ENCODE results near the gene SWAP70. TPM values are rescaled to one million over a fixed set of nuclear protein-coding genes. Genes with fewer than 3 reads are reported as not detected.
A peak's percentile ranks its signal among the peaks of the same experiment; 100 is the strongest.

The SWAP70 gene
- total and polyA plus RNA-seq, 2 experiments from 2014 or later, result 30.3 to 33.3 TPM

DNA sequence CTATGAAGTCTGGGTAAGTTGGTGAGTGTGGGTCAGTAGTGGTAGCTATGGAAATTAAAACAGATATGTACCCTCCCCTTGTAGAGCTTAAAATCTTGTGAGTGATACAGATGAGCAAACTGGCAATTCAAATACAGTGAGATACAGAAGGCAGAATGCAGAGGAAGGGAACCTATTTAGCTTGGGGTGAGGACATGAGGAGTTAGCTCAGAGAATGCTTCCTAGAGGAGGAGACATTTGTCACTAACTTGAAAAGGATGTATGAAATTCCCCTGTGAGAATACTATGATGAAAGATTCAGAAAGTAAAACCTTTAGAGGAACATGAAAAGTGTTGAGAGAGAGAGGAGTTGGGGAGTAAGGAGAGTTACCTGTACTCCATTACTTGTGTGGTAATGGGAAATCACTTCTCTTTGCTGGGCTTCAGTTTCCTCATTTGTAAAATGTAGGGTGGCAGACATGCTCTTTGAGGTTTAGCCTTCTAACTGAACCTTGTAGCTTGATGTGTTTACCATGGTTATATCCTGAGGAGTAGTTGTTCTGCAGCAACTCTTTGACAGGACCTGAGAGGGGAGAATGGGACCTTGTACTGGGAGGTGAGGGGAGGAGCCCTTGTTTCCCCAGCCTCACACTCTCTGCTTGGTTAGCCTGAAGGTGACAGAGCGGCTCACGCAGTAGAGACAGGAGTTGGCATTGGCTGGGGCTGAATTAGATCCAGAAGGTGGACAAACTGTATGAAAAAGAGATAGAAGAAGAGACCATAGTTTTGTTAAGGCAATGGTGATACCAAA lies 17.9 kb downstream of the SWAP70 start:
- ATAC-seq (peak; percentile 63), DNase-seq (ENCODE audit: low spot score) (no peak)
- Histone ChIP-seq H3K4me2 (no peak overlapping the region), H3K4me3 (no peak overlapping the region), H4K20me1 (replicated peaks; ENCODE audit: insufficient read depth) (peaks cover 17% of the 10 kb centered on the region), H3K27ac (ENCODE audit: low read depth) (no peak overlapping the region), H2AFZ (no peak overlapping the region), H3K36me3 (ENCODE audit: insufficient read depth) (no peaks in the 10 kb centered on the region), H3F3A (replicated peaks; ENCODE audit: low read depth) (no peaks in the 10 kb centered on the region), H3K27me3 (ENCODE audit: insufficient read depth) (no peaks in the 10 kb centered on the region), H3K4me1 (ENCODE audit: insufficient read depth) (peaks cover 50% of the 10 kb centered on the region), H3K9me2 (ENCODE audit: insufficient read depth) (no peaks in the 10 kb centered on the region; the same call in 1 of the 2 replicates), H3K79me2 (replicated peaks; ENCODE audit: insufficient read depth) (peaks cover 95% of the 10 kb centered on the region)
- no peaks in the 10 kb centered on the region for H3K9me3 Mint-ChIP-seq
- H3K27ac Mint-ChIP-seq, result no peak overlapping the region
- TF ChIP-seq STAT1 (IDR thresholded peaks at IDR 0.05; ENCODE audit: unreplicated experiment), result no peak
- H3K36me3 Mint-ChIP-seq (ENCODE audit: low read depth), result no peaks in the 10 kb centered on the region
- no peak overlapping the region for H3K4me3 Mint-ChIP-seq
- H3K4me1 Mint-ChIP-seq, result peaks cover 30% of the 10 kb centered on the region
- no peaks in the 10 kb centered on the region for H3K27me3 Mint-ChIP-seq (ENCODE audit: insufficient read depth, low read depth, poor library complexity)

- H2AFZ ChIP-seq, result no peak overlapping the region
- H4K20me1 ChIP-seq (replicated peaks; ENCODE audit: insufficient read depth), result peaks cover 13% of the 10 kb centered on the region; the same call in 1 of the 2 replicates
- Mint-ChIP-seq H3K27ac (no peak overlapping the region), H3K9me3 (no peaks in the 10 kb centered on the region), H3K4me1 (peaks cover 20% of the 10 kb centered on the region), H3K27me3 (ENCODE audit: insufficient read depth, low read depth, poor library complexity) (no peaks in the 10 kb centered on the region), H3K4me3 (no peak overlapping the region), H3K36me3 (ENCODE audit: low read depth) (no peaks in the 10 kb centered on the region)
- H3K27me3 ChIP-seq (ENCODE audit: insufficient read depth), result no peaks in the 10 kb centered on the region
- peaks cover 82% of the 10 kb centered on the region for H3K79me2 ChIP-seq (replicated peaks; ENCODE audit: insufficient read depth)
- H3K36me3 ChIP-seq (ENCODE audit: insufficient read depth), result no peaks in the 10 kb centered on the region
- H3K27ac ChIP-seq (ENCODE audit: low read depth), result peak overlapping the region; percentile 43; the same call in 1 of the 2 replicates
- no peaks in the 10 kb centered on the region; the same call in 1 of the 2 replicates for H3F3A ChIP-seq (replicated peaks; ENCODE audit: low read depth)
- ATAC-seq (no peak), DNase-seq (ENCODE audit: low spot score) (no peak)
- no peak overlapping the region for H3K4me3 ChIP-seq
- no peak overlapping the region for H3K4me2 ChIP-seq
- peaks cover 41% of the 10 kb centered on the region for H3K4me1 ChIP-seq (ENCODE audit: insufficient read depth)
- no peaks in the 10 kb centered on the region; the same call in 1 of the 2 replicates for H3K9me2 ChIP-seq (ENCODE audit: insufficient read depth)
- TF ChIP-seq EZH2 (IDR thresholded peaks at IDR 0.05; ENCODE audit: low read depth, unreplicated experiment) (no peak), STAT1 (IDR thresholded peaks at IDR 0.05; ENCODE audit: unreplicated experiment) (no peak), ZNF114 (CRISPR knock-in tag; IDR thresholded peaks at IDR 0.05) (no peak), POLR2AphosphoS5 (IDR thresholded peaks at IDR 0.05; ENCODE audit: low read depth) (no peak), ZNF331 (CRISPR knock-in tag; IDR thresholded peaks at IDR 0.05; ENCODE audit: low read depth) (no peak), CREB1 (CRISPR knock-in tag; IDR thresholded peaks at IDR 0.05; ENCODE audit: low read depth) (no peak), NANOG (IDR thresholded peaks at IDR 0.05; ENCODE audit: borderline replicate concordance) (no peak), EZH2phosphoT487 (IDR thresholded peaks at IDR 0.05; ENCODE audit: unreplicated experiment) (no peak)
- TF ChIP-seq, protein P1, sequence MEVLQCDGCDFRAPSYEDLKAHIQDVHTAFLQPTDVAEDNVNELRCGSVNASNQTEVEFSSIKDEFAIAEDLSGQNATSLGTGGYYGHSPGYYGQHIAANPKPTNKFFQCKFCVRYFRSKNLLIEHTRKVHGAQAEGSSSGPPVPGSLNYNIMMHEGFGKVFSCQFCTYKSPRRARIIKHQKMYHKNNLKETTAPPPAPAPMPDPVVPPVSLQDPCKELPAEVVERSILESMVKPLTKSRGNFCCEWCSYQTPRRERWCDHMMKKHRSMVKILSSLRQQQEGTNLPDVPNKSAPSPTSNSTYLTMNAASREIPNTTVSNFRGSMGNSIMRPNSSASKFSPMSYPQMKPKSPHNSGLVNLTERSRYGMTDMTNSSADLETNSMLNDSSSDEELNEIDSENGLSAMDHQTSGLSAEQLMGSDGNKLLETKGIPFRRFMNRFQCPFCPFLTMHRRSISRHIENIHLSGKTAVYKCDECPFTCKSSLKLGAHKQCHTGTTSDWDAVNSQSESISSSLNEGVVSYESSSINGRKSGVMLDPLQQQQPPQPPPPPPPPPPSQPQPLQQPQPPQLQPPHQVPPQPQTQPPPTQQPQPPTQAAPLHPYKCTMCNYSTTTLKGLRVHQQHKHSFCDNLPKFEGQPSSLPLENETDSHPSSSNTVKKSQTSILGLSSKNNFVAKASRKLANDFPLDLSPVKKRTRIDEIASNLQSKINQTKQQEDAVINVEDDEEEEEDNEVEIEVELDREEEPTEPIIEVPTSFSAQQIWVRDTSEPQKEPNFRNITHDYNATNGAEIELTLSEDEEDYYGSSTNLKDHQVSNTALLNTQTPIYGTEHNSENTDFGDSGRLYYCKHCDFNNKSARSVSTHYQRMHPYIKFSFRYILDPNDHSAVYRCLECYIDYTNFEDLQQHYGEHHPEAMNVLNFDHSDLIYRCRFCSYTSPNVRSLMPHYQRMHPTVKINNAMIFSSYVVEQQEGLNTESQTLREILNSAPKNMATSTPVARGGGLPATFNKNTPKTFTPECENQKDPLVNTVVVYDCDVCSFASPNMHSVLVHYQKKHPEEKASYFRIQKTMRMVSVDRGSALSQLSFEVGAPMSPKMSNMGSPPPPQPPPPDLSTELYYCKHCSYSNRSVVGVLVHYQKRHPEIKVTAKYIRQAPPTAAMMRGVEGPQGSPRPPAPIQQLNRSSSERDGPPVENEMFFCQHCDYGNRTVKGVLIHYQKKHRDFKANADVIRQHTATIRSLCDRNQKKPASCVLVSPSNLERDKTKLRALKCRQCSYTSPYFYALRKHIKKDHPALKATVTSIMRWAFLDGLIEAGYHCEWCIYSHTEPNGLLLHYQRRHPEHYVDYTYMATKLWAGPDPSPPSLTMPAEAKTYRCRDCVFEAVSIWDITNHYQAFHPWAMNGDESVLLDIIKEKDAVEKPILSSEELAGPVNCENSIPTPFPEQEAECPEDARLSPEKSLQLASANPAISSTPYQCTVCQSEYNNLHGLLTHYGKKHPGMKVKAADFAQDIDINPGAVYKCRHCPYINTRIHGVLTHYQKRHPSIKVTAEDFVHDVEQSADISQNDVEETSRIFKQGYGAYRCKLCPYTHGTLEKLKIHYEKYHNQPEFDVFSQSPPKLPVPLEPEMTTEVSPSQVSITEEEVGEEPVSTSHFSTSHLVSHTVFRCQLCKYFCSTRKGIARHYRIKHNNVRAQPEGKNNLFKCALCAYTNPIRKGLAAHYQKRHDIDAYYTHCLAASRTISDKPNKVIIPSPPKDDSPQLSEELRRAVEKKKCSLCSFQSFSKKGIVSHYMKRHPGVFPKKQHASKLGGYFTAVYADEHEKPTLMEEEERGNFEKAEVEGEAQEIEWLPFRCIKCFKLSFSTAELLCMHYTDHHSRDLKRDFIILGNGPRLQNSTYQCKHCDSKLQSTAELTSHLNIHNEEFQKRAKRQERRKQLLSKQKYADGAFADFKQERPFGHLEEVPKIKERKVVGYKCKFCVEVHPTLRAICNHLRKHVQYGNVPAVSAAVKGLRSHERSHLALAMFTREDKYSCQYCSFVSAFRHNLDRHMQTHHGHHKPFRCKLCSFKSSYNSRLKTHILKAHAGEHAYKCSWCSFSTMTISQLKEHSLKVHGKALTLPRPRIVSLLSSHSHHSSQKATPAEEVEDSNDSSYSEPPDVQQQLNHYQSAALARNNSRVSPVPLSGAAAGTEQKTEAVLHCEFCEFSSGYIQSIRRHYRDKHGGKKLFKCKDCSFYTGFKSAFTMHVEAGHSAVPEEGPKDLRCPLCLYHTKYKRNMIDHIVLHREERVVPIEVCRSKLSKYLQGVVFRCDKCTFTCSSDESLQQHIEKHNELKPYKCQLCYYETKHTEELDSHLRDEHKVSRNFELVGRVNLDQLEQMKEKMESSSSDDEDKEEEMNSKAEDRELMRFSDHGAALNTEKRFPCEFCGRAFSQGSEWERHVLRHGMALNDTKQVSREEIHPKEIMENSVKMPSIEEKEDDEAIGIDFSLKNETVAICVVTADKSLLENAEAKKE (CRISPR knock-in tag; IDR thresholded peaks at IDR 0.05), result no peak
- TF ChIP-seq, protein P2, sequence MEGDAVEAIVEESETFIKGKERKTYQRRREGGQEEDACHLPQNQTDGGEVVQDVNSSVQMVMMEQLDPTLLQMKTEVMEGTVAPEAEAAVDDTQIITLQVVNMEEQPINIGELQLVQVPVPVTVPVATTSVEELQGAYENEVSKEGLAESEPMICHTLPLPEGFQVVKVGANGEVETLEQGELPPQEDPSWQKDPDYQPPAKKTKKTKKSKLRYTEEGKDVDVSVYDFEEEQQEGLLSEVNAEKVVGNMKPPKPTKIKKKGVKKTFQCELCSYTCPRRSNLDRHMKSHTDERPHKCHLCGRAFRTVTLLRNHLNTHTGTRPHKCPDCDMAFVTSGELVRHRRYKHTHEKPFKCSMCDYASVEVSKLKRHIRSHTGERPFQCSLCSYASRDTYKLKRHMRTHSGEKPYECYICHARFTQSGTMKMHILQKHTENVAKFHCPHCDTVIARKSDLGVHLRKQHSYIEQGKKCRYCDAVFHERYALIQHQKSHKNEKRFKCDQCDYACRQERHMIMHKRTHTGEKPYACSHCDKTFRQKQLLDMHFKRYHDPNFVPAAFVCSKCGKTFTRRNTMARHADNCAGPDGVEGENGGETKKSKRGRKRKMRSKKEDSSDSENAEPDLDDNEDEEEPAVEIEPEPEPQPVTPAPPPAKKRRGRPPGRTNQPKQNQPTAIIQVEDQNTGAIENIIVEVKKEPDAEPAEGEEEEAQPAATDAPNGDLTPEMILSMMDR (conservative IDR thresholded peaks at IDR 0.05; ENCODE audit: low read depth in 2 of 2), result no peak
Observed at GRCh38 chr11:9687711-9688477, 24.0 kb downstream of the SWAP70 start.
